HEK293T (cell line): Measurements from ENCODE around the gene KIAA1217.

Experiments used
- CTCF ChIA-PET: fragments of 350-600 bp; formaldehyde crosslinking; extraction: SDS; loops from one replicate; lab custom pipeline; 2021; ENCODE audit warnings: antibody characterized with exemption, inconsistent platforms; lab: Yijun Ruan, JAX
- POLR2A ChIA-PET: fragments of 350-600 bp; formaldehyde crosslinking; extraction: SDS; loops from one replicate; lab custom pipeline; 2020; ENCODE audit warnings: antibody characterized with exemption, inconsistent platforms; lab: Yijun Ruan, JAX
- DNase-seq: peaks from one replicate; pipeline ENCODE4 v3.0.0; 2012; ENCODE audit warnings: mixed read lengths; ENCODE audit errors: extremely low spot score
- ARNT ChIP-seq: fragments of 450-650 bp; IDR thresholded peaks from 2 replicates; pipeline ENCODE4 v1.6.1; 2017; ENCODE audit warnings: mild to moderate bottlenecking
- BHLHE40 ChIP-seq: fragments of 450-650 bp; IDR thresholded peaks from 2 replicates; pipeline ENCODE4 v1.6.1; 2016; ENCODE audit warnings: mild to moderate bottlenecking, moderate library complexity, borderline replicate concordance
- CTBP1 ChIP-seq: fragments of 450-650 bp; IDR thresholded peaks from 2 replicates; pipeline ENCODE4 v1.6.1; 2016; ENCODE audit warnings: borderline replicate concordance
- ELF4 ChIP-seq: fragments of 450-650 bp; IDR thresholded peaks from 2 replicates; pipeline ENCODE4 v1.6.1; 2017; ENCODE audit warnings: antibody characterized with exemption
- FOXA1 ChIP-seq: fragments of 450-650 bp; IDR thresholded peaks from 2 replicates; pipeline ENCODE4 v1.6.1; 2016; ENCODE audit warnings: mild to moderate bottlenecking
- FOXK2 ChIP-seq: fragments of 450-650 bp; IDR thresholded peaks from 2 replicates; pipeline ENCODE4 v1.6.1; 2016; ENCODE audit warnings: mild to moderate bottlenecking
- FOXM1 ChIP-seq: fragments of 450-650 bp; IDR thresholded peaks from 2 replicates; pipeline ENCODE4 v1.6.1; 2017; ENCODE audit warnings: mild to moderate bottlenecking, borderline replicate concordance
- HDGF ChIP-seq: fragments of 450-650 bp; IDR thresholded peaks from 2 replicates; pipeline ENCODE4 v1.6.1; 2017; ENCODE audit warnings: antibody characterized with exemption, borderline replicate concordance
- L3MBTL2 ChIP-seq: fragments of 450-650 bp; conservative IDR thresholded peaks from 2 replicates; pipeline ENCODE4 v1.6.1; 2016; ENCODE audit warnings: mild to moderate bottlenecking
- LEF1 ChIP-seq: fragments of 450-650 bp; IDR thresholded peaks from 2 replicates; pipeline ENCODE4 v1.6.1; 2017; ENCODE audit warnings: mild to moderate bottlenecking, borderline replicate concordance
- NFRKB ChIP-seq: fragments of 450-650 bp; IDR thresholded peaks from 2 replicates; pipeline ENCODE4 v1.6.1; 2016; ENCODE audit warnings: mild to moderate bottlenecking, moderate library complexity
- PKNOX1 ChIP-seq: fragments of 450-650 bp; IDR thresholded peaks from 2 replicates; pipeline ENCODE4 v1.6.1; 2016
- SP1 ChIP-seq: fragments of 450-650 bp; IDR thresholded peaks from 2 replicates; pipeline ENCODE4 v1.6.1; 2017
- SUZ12 ChIP-seq: fragments of 450-650 bp; IDR thresholded peaks from 2 replicates; pipeline ENCODE4 v1.6.1; 2016; ENCODE audit warnings: mild to moderate bottlenecking
- TARDBP ChIP-seq: fragments of 450-650 bp; IDR thresholded peaks from 2 replicates; pipeline ENCODE4 v1.6.1; 2016
- ZNF384 ChIP-seq: fragments of 450-650 bp; IDR thresholded peaks from 2 replicates; pipeline ENCODE4 v1.6.1; 2016

The KIAA1217 gene

GRCh38 chr10:24278176-24278889, 69.4 kb downstream of the KIAA1217 start:
- no peak for TF ChIP-seq FOXA1
- no peak for TF ChIP-seq BHLHE40
- no peak for TF ChIP-seq TARDBP
- TF ChIP-seq CTBP1 = no peak
- no peak for TF ChIP-seq PKNOX1
- TF ChIP-seq L3MBTL2 = no peak
- no peak for TF ChIP-seq ELF4
- no peak for TF ChIP-seq FOXM1
- TF ChIP-seq NFRKB = no peak
- TF ChIP-seq ARNT = no peak
- TF ChIP-seq HDGF = no peak
- no peak for TF ChIP-seq LEF1
- no peak for TF ChIP-seq SP1
- TF ChIP-seq SUZ12 = no peak
- TF ChIP-seq FOXK2 = no peak
- TF ChIP-seq ZNF384 = no peak
- DNase-seq = no peak
- ChIA-PET CTCF (no interaction called here), POLR2A (no interaction called here)

- DNase-seq = no peak
- POLR2A ChIA-PET = no interaction called here
- CTCF ChIA-PET = no interaction called here
- TF ChIP-seq ZNF384 (no peak), BHLHE40 (no peak), ELF4 (no peak), ARNT (no peak), FOXM1 (no peak), LEF1 (no peak), PKNOX1 (no peak), FOXA1 (no peak), SP1 (no peak), FOXK2 (no peak), HDGF (no peak), NFRKB (no peak), SUZ12 (no peak), CTBP1 (no peak), L3MBTL2 (no peak), TARDBP (no peak)
Observed at GRCh38 chr10:24279166-24279565, 70.2 kb downstream of the KIAA1217 start.

DNA sequence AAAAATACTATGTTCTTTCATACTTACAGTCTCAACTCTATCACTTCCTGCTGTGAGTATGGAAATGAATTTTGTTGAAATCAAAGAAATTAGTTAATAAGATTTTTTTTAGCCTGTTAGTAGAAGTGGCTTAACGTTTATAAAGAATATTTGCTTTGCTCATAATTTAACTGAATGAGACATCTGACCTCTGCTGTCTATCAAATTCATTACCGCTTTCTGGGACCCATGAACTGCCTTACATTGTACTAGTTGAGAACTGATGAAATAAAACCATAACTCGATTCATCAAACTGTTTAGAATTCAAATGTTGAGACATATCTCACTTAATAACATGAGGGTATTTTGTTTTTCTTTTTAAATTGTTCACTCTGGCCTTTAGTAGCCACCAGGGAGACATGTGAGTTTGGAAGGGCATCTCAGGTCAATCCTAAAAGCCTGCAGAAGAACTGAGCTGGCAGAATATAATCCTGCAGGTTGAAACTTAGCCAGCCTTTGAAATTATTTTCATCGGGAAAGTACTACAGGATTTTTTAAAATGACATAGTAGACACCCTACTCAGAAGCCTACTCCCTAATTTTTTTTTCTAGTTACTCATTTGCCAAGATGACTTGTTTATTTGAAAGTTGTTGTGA, 78.7 kb downstream of the KIAA1217 start:
- TF ChIP-seq PKNOX1 (peak; percentile 71), CTBP1 (no peak)
- ChIA-PET CTCF (interaction anchor here (0.6 kb wide), 1 partner anchor 31 kb away, joined by 7 read pairs; no protein-coding TSS in a partner anchor), POLR2A (no interaction called here)
- no peak for DNase-seq

GRCh38 chr10:24288581-24288980, 79.6 kb downstream of the KIAA1217 start:
- CTCF ChIA-PET = no interaction called here
- POLR2A ChIA-PET = no interaction called here
- no peak for DNase-seq
- TF ChIP-seq L3MBTL2 = no peak
- no peak for TF ChIP-seq ARNT
- no peak for TF ChIP-seq SP1
- TF ChIP-seq SUZ12 = no peak
- TF ChIP-seq FOXA1 = no peak
- no peak for TF ChIP-seq BHLHE40
- no peak for TF ChIP-seq HDGF
- no peak for TF ChIP-seq PKNOX1
- TF ChIP-seq ELF4 = no peak
- no peak for TF ChIP-seq LEF1

DNA sequence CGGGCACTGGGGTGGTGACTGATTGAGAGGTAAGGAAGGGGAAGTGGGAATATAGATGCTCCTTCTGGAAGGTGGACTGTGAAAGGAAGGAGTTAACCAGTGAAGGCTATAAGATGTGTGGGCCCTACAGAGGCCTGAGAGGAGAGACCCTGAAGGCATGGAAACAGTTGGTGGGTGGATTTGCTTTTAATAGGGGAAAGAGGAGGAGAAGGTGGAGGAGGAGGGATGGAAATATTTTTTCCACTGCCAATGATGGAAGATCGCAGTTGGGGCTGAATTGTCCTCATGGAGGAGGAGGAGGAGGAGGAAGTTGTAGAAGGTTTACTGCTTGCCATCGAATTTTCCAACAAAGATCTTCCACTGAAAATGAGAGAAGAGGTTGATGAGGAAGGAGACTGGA, 80.3 kb downstream of the KIAA1217 start:
- no peak for DNase-seq
- ChIA-PET CTCF (no interaction called here), POLR2A (interaction anchor here (0.6 kb wide), 1 partner anchor 49 kb away, joined by 3 read pairs; no protein-coding TSS in a partner anchor)
- no peak for TF ChIP-seq L3MBTL2
